CD4-positive, alpha-beta T cell treated with Interleukin-2 at 100 ng/mL for 4 hours (primary cell): Measurements from ENCODE around the gene CBFA2T2.
"Not testable (repeated sequence)": the region's sequence is repeated elsewhere in the genome, so short reads cannot be mapped to it uniquely, and the experiment has no call there.

ENCODE experiments used
- DNase-seq: peaks from one replicate; pipeline ENCODE4 v3.0.0-alpha.2; 2020; ENCODE audit warnings: low spot score

Gene CBFA2T2

DNA sequence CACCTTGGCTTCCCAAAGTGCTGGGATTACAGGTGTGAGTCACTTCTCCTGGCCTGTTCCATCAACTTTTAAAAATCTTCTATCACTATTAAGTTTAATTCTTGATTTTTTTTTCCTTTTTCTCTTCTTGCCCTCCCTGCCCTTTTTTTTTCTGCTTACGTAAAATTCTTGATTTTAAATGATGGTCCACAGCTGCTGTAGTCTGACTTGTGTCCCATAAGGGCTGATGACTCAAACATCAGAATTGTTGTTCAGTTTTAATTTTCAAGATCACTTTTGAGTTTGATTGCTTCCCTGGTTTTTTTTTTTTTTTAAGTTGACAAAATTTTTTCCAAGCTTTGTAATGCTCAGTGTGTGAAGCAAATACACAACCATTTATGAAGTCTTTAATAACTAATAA, 61.9 kb downstream of the CBFA2T2 start:
- no peak for DNase-seq

DNA sequence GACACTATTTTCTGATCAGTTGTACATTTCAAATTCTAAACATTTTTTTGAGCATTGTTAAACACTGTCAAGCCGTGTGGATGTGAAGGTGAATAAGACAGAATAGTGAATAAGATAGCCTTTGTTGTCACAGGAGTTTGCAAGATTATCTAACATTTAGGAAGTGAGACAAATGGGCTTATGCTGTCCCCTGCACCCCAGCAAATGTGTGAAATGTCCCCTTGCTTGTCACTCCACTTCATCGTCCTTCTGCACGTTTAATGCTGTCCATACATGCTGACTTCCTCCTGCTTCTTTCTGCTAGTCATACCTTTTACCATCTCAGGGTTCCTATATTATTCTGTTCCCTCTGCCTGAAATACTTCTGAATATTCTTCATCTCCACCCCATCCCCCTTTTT, 62.6 kb downstream of the CBFA2T2 start:
- no peak for DNase-seq

DNA sequence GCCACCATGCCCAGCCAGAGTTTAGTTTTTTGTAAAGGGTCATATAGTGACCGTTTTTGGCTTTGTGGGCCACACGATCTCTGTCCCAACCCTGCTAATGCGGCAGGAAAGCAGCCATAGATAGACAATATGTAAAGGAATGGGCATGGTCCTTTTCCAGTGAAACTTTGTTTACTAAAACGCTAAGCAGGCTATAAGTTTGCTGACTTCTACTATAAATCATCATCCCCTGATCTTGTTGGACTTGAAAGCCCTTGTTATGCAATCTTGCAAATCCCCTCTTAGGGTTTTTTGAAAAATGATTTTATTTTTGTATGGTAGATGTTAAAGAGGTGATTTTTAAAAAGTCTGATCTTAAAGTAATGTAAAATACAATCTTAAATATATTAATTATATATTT, 63.6 kb downstream of the CBFA2T2 start:
- no peak for DNase-seq

DNA sequence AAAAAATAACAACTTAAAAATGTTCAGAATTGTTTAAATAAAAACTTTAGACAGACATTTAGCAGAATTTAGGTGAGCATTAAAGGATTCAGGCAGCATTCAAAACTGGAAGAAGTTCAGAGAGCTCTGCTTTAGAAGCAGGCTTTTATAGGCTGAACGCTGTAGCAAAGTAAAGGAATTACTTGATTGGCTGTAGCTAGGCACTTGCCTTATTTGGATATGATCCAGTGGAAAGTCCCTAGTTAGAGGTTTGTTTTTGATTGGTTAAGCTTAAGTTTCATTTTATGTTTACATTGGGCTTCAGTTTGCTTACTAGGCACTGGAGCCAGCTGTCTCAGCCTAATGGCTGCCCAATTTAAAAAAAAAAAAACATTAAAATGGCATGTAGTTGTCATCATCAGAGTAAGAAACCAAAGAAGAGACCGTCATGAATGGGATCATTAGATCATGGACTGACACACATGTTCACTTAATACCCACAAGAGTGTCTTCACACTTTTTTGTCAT, 65.1 kb downstream of the CBFA2T2 start:
- peak; percentile 91 for DNase-seq

DNA sequence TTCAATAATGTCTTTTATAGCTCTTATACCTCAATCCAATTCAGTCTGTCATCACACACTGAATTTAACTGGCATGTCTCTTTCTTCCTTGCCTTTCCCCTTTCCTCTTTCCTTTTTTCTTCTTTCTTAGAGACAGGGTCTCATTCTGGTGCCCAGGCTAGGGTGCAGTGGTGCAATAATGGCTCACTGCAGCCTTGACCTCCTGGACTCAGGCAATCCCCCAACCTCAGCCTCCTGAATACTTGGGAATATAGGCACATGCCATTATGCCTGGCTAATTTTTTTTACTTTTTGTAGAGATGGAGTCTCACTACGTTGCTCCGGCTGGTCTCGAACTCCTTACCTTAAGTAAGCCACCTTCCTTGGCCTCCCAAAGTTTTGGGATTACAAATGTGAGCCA, 65.9 kb downstream of the CBFA2T2 start:
- DNase-seq = no peak

DNA sequence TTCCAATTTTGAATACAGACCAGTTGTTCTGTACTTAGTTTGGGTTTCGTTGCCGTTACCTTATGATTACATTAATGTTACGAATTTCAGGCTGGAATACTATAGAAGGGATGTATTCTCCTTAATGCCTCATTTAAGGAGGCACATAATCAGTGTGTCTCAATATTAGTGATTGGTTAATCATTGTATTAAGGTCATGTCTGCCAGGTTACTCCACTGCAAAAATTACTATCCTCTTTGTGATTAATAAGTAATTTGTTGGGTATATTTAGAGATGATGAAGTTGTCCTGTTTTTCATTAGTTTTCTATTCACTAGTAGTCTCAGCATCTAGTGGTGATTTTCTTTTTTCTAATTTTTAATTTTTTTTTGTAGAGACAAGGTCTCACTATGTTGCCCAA, 66.3 kb downstream of the CBFA2T2 start:
- no peak for DNase-seq

DNA sequence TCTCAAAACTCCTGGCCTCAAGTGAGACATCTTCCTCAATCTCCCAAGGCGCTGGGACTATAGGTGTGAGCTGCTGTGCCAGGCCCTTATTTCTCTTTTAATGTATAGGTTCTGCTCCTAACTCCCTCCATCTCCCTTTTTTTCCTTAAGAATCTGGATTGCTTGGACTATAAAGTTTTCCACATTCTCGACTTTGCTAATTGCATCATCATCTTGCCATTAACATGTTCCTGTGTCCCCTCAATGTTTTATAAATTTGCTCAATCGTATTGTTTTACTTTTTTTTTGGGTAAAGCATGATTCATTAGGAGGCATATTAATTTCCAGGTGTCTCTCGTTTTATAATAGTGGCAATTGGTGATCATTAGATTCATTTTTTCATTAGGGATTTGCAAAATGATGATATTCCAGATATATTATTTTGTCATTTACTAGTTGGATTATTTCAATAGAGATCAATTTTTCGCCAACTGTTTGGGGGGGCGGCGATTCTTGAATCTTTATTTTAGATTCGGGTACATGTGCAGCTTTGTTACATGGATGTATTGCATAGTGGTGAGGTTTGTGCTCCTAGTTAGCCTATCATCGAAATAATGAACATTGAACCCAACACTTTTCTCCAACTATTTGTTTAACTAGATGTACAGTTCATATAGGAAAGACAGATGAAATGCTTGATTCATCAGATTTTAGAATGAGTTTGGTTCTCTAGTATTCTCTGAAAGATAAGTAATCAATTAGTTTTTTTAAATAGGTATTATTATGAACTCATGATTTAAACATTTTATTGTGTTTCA, 68.7 kb downstream of the CBFA2T2 start:
- DNase-seq = no peak

DNA sequence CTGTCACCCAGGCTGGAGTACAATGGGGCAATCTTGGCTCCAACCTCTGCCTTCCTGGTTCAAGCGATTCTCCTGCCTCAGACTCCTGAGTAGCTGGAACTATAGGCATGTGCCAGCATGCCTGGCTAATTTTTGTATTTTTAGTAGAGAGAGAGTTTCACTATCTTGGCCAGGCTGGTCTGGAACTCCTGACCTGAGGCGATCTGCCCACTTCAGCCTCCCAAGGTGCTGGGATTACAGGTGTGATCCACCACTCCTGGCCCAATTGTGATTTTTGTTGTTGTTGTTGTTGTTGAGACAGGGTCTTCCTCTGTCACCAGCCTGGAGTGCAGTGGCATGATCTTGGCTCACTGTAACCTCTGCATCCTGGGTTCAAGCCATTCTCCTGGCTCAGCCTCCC, 69.3 kb downstream of the CBFA2T2 start:
- DNase-seq = no peak

DNA sequence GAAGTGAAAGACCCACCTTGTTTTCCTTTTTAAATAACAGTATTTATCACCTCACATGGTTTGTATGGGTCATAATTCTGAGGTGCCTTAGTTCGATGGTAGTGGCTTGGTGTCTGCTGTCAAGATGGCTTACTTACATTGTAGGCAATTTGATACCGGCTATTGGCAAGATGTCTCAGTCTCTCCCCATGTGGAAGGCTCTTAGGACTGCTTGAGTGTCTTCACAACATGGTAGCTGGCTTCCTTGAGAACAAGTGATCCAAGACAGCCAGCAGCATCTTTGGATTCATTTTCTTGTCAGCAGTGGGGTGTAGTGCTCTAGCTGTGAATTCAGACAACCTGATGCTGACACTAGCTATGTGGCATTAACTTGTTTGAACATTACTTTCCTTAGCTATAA, 70.1 kb downstream of the CBFA2T2 start:
- no peak for DNase-seq

DNA sequence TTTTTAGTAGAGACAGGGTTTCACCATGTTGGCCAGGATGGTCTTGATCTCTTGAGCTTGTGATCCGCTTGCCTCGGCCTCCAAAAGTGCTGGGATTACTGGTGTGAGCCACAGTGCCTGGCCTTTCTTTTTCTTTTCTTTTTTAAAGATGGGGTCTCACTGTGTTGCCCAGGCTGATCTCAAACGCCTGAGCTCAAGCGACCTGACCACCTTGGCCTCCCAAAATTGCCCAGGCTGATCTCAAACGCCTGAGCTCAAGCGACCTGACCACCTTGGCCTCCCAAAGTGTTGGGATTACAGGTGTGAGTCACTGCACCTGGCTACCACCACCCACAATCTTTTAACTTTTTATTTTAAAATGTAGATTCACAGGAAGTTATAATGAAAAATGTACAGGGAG, 71.2 kb downstream of the CBFA2T2 start:
- not testable (repeated sequence) for DNase-seq

DNA sequence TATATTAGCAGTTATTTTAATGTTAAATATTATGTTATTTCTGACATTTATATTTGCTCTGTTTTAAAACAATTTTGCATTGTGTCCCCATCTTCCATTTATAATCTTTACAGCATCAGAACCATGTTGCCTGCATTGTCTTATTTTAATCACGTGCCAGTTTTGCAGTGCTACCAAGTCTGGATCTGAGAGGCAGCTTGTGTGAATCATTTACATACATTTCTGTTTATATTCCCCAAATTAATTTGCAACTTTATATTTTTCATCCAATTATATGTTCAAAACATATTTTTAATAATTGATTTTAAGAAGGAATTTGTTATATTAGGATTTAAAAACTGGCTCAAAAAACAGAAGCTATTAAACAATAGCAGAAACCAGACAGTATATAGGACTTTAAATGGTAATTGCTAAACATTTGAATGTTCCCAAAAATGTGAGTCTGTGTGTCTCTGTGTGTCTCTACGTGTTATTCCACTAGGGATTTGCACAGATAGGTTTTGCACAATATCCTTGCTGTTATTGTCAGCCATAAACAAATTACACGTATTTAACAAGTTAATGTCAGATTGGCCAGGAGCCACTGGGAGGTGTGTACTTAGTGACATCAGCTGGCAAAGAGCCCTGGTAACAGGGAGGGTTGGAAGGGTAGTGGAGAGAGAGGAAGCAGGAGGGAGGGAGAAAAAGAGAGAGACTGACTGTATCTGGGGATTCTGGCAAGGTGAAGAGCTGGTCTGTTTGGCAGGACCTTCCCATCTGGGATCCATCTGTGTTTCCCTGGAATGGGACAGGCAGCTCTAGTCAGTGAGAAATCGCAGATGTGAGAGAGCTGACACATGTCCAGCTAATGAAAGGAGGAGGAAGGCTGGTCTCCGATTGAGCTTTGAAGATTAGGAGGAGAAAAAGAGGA, 72.1 kb downstream of the CBFA2T2 start:
- DNase-seq = no peak

DNA sequence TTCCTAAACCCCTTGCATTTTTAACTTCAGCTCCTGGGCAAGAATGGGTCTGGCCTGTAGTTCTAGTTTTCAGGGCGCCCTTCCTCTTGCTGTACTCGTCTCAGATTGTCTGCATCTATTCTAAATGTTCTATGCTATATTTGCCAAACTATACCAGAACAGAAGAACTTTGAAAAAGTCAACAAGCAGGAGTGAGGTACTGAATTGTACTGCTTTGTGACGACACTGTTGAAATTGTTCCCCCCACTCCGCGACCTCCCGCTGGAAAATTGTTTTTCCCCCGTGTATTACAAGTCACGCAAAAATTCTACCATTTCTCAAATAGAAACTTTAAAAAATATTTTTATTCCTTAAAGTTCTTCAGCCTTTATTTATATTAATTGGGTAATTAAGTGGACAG, 73.9 kb downstream of the CBFA2T2 start:
- no peak for DNase-seq

DNA sequence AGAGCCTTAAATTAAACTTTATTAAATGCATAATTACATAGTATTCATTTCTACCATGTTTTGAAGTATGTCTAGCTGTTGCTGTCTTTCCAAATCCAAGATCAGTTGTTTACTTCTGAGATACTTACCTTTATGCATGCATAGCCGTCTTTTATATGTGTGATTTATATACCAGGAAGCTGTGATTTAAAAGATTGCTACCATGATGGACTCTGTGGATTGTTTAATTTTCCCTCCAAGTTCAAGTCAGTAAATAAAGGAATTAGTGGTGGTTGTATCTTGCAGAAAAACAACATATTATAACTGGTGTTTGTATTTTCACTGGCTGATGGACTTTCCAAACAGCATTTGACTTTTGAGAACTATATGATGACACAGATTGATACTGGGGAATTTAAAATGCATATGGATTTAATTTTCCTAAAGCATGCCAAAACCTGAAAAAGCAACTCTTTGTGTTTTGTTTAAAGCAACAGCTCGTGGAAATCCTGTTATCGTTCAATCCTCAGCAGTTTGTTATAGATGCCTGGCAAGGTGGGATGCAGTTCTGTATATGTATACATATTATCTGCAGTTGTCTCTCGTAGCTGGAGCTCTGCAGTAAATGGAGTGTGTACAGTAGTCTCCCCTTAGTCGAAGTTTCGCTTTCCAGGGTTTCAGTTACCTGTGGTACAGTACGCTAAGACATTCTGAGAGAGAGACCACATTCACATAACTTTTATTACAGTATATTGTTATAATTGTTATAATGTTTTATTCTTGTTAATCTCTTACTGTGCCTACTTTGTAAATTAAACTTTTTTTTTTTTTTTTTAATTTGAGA, 77.1 kb downstream of the CBFA2T2 start:
- no peak for DNase-seq

DNA sequence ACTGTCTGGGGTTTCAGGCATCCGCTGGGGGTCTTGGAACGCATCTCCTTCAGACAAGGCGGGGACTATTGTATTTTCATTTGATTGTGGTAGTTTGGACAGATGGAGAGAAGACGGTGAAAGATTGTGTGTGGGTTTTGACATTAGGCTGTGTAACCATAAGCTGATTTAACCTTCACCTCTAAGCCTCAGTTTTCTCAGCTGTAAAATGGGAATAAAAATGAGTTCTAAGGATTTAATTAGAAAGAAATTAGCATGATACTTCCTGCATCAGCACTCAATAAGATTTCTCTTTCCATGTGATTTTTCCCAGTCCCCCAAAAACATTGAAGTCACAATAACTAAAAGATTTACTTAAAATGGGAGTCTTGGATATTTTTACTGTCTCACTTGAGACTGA, 78.1 kb downstream of the CBFA2T2 start:
- DNase-seq = no peak

DNA sequence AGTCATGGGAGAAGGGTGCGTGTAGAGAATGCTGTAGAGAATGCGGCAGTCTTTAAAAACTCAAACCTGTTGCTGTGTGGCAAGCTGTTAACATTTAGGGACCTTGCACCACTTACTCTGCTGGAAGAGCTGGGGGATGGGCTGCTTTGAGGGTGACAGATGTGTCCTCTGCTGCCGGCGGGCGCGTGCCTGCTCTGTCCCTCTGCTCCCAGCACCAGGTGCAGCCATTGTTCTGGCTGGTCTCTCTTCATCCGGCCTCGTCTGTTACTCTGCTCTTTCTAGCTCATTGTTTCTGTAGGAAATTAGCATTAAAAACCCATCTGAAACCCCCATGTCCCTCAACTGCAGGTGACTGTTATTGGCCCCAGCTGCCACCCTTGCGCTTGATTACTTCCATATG, 78.5 kb downstream of the CBFA2T2 start:
- no peak for DNase-seq

DNA sequence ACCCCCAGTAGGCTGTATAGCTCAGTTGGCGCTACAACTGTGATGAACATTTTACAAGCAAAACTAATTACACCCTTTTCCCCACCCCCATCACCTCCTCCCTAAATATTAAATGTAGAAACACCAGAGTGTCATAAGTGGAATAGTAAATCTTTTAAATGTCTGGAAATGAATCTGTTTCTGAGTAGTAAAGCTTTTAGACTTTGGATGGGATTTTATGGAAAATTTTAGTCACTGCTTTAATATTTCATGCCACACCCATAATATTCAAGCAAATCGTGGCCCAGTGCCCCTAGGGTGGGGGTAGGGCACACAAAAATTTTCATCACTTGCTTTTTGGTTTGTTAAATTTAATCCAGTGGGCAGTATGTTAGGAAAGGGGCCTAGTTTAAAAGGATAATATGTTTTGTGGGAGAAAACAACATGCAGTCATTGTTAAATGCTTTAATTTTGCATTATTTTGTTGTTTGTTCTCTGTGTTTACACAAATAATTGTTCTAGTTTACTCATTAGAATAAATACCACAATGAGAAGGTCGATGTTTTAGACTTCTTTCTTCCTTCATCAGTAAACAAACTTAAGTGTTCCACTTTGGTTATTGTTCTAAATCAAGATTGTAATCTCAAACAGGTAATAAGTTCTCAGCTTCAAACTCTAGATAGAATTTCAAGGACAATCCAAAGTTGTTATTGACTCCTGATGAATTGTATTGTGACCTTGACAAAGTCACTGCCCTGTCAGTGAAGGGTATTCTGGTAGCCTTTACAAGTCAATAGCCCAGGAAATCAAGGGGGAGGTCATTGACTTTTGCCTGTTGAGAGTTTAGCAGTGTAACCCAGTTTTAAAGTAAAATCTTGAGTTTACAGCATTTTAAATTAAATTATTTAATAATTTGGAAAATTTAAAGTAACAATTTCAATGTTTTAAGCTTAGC, 79.2 kb downstream of the CBFA2T2 start:
- no peak for DNase-seq

DNA sequence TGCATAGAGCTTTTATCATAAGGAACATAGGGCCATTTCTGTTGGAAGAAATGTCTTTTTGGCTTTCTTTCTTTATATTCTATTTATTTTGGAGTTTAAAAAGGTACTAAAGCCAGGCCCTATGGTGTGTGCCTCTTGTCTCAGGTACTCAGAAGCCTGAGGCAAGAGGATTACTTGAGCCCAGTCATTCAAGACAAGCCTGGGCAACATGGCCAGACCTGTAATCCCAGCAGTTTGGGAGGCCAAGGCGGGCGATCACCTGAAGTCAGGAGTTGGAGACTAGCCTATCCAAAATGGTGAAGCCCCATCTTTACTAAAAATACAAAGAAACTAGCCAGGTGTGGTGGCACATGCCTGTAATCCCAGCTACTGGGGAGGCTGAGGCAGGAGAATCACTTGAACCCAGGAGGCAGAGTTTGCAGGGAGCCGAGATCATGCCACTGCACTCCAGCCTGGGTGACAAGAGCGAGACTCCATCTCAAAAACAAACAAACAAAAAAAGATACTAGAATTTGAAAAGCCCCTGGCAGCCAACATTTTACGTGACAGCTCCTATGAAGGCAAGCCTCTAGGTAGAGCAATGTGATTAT, 80.0 kb downstream of the CBFA2T2 start:
- no peak for DNase-seq

DNA sequence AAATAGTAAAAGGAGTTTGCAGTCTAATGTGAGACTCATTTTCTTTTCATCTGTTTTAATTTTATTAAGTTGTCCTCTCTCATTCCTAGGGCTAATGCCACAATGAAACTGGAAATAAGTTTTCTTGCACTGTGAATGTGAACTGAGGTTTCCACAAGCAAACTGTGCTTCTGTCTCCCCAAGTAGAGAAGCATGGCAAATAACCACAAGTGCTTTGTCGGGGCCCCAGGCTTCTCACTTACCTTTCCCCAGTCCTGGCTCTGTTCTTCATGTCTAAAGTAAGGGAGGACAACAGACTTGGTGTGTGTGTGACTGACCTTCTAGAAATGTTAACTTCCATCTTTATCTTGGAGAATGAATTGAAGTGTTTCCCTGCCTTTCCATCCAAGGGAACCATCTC, 80.8 kb downstream of the CBFA2T2 start:
- DNase-seq = no peak

DNA sequence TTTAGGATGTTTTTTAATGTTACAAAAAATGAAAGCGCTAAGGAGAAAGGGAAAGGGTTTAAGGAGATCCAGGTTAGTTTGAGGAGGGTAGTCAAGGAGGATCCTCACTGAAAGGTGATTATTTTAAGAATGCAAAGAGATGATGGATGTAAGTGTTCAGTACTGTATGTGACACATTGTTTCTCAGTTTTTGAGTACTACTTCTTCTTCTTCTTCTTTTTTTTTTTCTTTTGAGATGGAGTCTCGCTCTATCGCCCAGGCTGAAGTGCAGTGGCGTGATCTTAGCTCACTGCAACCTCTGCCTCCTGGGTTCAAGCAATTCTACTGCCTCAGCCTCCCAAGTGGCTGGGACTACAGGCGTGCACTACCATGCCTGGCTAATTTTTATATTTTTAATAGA, 83.4 kb downstream of the CBFA2T2 start:
- DNase-seq = not testable (repeated sequence)

DNA sequence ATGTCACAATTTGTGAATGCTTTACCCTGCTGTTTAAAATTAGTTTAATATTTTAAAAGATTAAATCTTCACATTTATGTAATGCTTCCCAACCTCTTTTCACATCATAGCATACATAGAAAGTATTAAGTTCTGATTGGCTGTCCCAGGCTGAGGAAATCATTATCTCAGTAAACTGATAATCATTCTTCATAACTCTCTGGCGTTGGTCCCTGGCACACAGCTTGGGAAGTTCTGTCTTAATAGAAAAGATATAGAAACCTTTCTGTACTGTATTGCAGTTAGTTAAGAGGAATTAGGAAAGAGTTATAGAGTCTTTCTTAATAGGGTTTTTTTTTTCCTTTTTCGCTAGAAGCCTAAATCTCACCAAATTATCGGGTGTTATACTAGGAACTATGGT, 85.4 kb downstream of the CBFA2T2 start:
- DNase-seq = no peak
